Measurements from ENCODE around the gene SMIM7.

Gene SMIM7

GRCh38 chr19:16625163-16625958 lies 34.6 kb downstream of the SMIM7 start:
- Histone ChIP-seq H3K9me3 (ENCODE audit: low read length) (no peaks in the 10 kb centered on the region), H2AFZ (ENCODE audit: low read depth, low read length) (no peak overlapping the region), H3K4me3 (ENCODE audit: low read length) (no peak overlapping the region), H3K4me1 (ENCODE audit: insufficient read depth, low read length) (peaks cover 17% of the 10 kb centered on the region), H3K36me3 (ENCODE audit: insufficient read depth, low read length) (peaks cover 12% of the 10 kb centered on the region), H3K27me3 (ENCODE audit: insufficient read depth, low read length) (no peaks in the 10 kb centered on the region)

- H3K27me3 ChIP-seq (ENCODE audit: insufficient read depth, low read length) = no peaks in the 10 kb centered on the region
- no peak overlapping the region for H2AFZ ChIP-seq (ENCODE audit: low read depth, low read length)
- peaks cover 14% of the 10 kb centered on the region for H3K4me1 ChIP-seq (ENCODE audit: insufficient read depth, low read length)
- no peaks in the 10 kb centered on the region for H3K9me3 ChIP-seq (ENCODE audit: low read length)
- peaks cover 12% of the 10 kb centered on the region for H3K36me3 ChIP-seq (ENCODE audit: insufficient read depth, low read length)
- no peak overlapping the region for H3K4me3 ChIP-seq (ENCODE audit: low read length)
These were observed 35.7 kb downstream of the SMIM7 start for GRCh38 chr19:16624236-16624635.

- H3K4me3 ChIP-seq (ENCODE audit: low read length) = no peak overlapping the region
These were observed 36.4 kb downstream of the SMIM7 start for GRCh38 chr19:16623576-16623975.

GRCh38 chr19:16623066-16623465 lies 36.9 kb downstream of the SMIM7 start:
- Histone ChIP-seq H3K4me1 (ENCODE audit: insufficient read depth, low read length) (peaks cover 10% of the 10 kb centered on the region), H3K36me3 (ENCODE audit: insufficient read depth, low read length) (peaks cover 12% of the 10 kb centered on the region), H3K27me3 (ENCODE audit: insufficient read depth, low read length) (no peaks in the 10 kb centered on the region), H3K4me3 (ENCODE audit: low read length) (no peak overlapping the region), H2AFZ (ENCODE audit: low read depth, low read length) (no peak overlapping the region), H3K9me3 (ENCODE audit: low read length) (no peaks in the 10 kb centered on the region)

More at GRCh38 chr19:16623576-16623975, 36.4 kb downstream of the SMIM7 start:
- Histone ChIP-seq H3K4me1 (ENCODE audit: insufficient read depth, low read length) (peaks cover 10% of the 10 kb centered on the region), H3K27me3 (ENCODE audit: insufficient read depth, low read length) (no peaks in the 10 kb centered on the region), H3K36me3 (ENCODE audit: insufficient read depth, low read length) (peaks cover 12% of the 10 kb centered on the region), H3K9me3 (ENCODE audit: low read length) (no peaks in the 10 kb centered on the region), H2AFZ (ENCODE audit: low read depth, low read length) (no peak overlapping the region)

GRCh38 chr19:16621165-16621800 lies 38.7 kb downstream of the SMIM7 start:
- Histone ChIP-seq H2AFZ (ENCODE audit: low read depth, low read length) (no peak overlapping the region), H3K4me3 (ENCODE audit: low read length) (no peak overlapping the region), H3K4me1 (ENCODE audit: insufficient read depth, low read length) (peaks cover 6% of the 10 kb centered on the region), H3K36me3 (ENCODE audit: insufficient read depth, low read length) (peaks cover 12% of the 10 kb centered on the region), H3K9me3 (ENCODE audit: low read length) (no peaks in the 10 kb centered on the region), H3K27me3 (ENCODE audit: insufficient read depth, low read length) (no peaks in the 10 kb centered on the region)

- Histone ChIP-seq H3K27me3 (ENCODE audit: insufficient read depth, low read length) (no peaks in the 10 kb centered on the region), H3K4me3 (ENCODE audit: low read length) (no peak overlapping the region), H2AFZ (ENCODE audit: low read depth, low read length) (no peak overlapping the region), H3K36me3 (ENCODE audit: insufficient read depth, low read length) (peaks cover 12% of the 10 kb centered on the region), H3K9me3 (ENCODE audit: low read length) (no peaks in the 10 kb centered on the region), H3K4me1 (ENCODE audit: insufficient read depth, low read length) (no peaks in the 10 kb centered on the region)
These were observed 39.4 kb downstream of the SMIM7 start for GRCh38 chr19:16620584-16620983.

- Histone ChIP-seq H3K4me3 (ENCODE audit: low read length) (no peak overlapping the region), H3K4me1 (ENCODE audit: insufficient read depth, low read length) (no peaks in the 10 kb centered on the region), H3K36me3 (ENCODE audit: insufficient read depth, low read length) (peaks cover 12% of the 10 kb centered on the region), H2AFZ (ENCODE audit: low read depth, low read length) (no peak overlapping the region), H3K27me3 (ENCODE audit: insufficient read depth, low read length) (no peaks in the 10 kb centered on the region), H3K9me3 (ENCODE audit: low read length) (no peaks in the 10 kb centered on the region)
These were observed 39.9 kb downstream of the SMIM7 start for GRCh38 chr19:16620018-16620417.

- peaks cover 8% of the 10 kb centered on the region for H3K36me3 ChIP-seq (ENCODE audit: insufficient read depth, low read length)
- no peak overlapping the region for H2AFZ ChIP-seq (ENCODE audit: low read depth, low read length)
- H3K4me3 ChIP-seq (ENCODE audit: low read length) = no peak overlapping the region
- H3K4me1 ChIP-seq (ENCODE audit: insufficient read depth, low read length) = no peaks in the 10 kb centered on the region
- H3K27me3 ChIP-seq (ENCODE audit: insufficient read depth, low read length) = no peaks in the 10 kb centered on the region
- no peaks in the 10 kb centered on the region for H3K9me3 ChIP-seq (ENCODE audit: low read length)
These were observed 40.5 kb downstream of the SMIM7 start for GRCh38 chr19:16619457-16619856.

GRCh38 chr19:16618248-16618647 lies 41.7 kb downstream of the SMIM7 start:
- Histone ChIP-seq H3K9me3 (ENCODE audit: low read length) (no peaks in the 10 kb centered on the region), H3K27me3 (ENCODE audit: insufficient read depth, low read length) (no peaks in the 10 kb centered on the region), H3K4me1 (ENCODE audit: insufficient read depth, low read length) (no peaks in the 10 kb centered on the region), H2AFZ (ENCODE audit: low read depth, low read length) (no peak overlapping the region), H3K4me3 (ENCODE audit: low read length) (no peak overlapping the region), H3K36me3 (ENCODE audit: insufficient read depth, low read length) (no peaks in the 10 kb centered on the region)

- no peaks in the 10 kb centered on the region for H3K27me3 ChIP-seq (ENCODE audit: insufficient read depth, low read length)
- no peaks in the 10 kb centered on the region for H3K4me1 ChIP-seq (ENCODE audit: insufficient read depth, low read length)
- H3K36me3 ChIP-seq (ENCODE audit: insufficient read depth, low read length) = no peaks in the 10 kb centered on the region
- no peaks in the 10 kb centered on the region for H3K9me3 ChIP-seq (ENCODE audit: low read length)
- H2AFZ ChIP-seq (ENCODE audit: low read depth, low read length) = no peak overlapping the region
- no peak overlapping the region for H3K4me3 ChIP-seq (ENCODE audit: low read length)
These were observed 44.1 kb downstream of the SMIM7 start for GRCh38 chr19:16615808-16616207.

- Histone ChIP-seq H3K4me1 (ENCODE audit: insufficient read depth, low read length) (no peaks in the 10 kb centered on the region), H3K9me3 (ENCODE audit: low read length) (no peaks in the 10 kb centered on the region), H3K36me3 (ENCODE audit: insufficient read depth, low read length) (no peaks in the 10 kb centered on the region), H3K27me3 (ENCODE audit: insufficient read depth, low read length) (no peaks in the 10 kb centered on the region), H3K4me3 (ENCODE audit: low read length) (no peak overlapping the region), H2AFZ (ENCODE audit: low read depth, low read length) (no peak overlapping the region)
These were observed 45.0 kb downstream of the SMIM7 start for GRCh38 chr19:16614941-16615340.

GRCh38 chr19:16613841-16614240 lies 46.1 kb downstream of the SMIM7 start:
- Histone ChIP-seq H3K4me1 (ENCODE audit: insufficient read depth, low read length) (no peaks in the 10 kb centered on the region), H3K36me3 (ENCODE audit: insufficient read depth, low read length) (no peaks in the 10 kb centered on the region), H3K9me3 (ENCODE audit: low read length) (no peaks in the 10 kb centered on the region), H3K4me3 (ENCODE audit: low read length) (no peak overlapping the region), H2AFZ (ENCODE audit: low read depth, low read length) (no peak overlapping the region), H3K27me3 (ENCODE audit: insufficient read depth, low read length) (no peaks in the 10 kb centered on the region)

- H3K4me3 ChIP-seq (ENCODE audit: low read length) = no peak overlapping the region
- H3K27me3 ChIP-seq (ENCODE audit: insufficient read depth, low read length) = no peaks in the 10 kb centered on the region
- H3K36me3 ChIP-seq (ENCODE audit: insufficient read depth, low read length) = no peaks in the 10 kb centered on the region
- H3K9me3 ChIP-seq (ENCODE audit: low read length) = no peaks in the 10 kb centered on the region
- no peaks in the 10 kb centered on the region for H3K4me1 ChIP-seq (ENCODE audit: insufficient read depth, low read length)
- no peak overlapping the region for H2AFZ ChIP-seq (ENCODE audit: low read depth, low read length)
These were observed 47.3 kb downstream of the SMIM7 start for GRCh38 chr19:16612636-16613035.
